Muscle layer of colon (tissue), 2 donors: ENCODE data around the gene SV2C.

Source experiments
- H3K27ac ChIP-seq: one replicate; pipeline ENCODE4 v1.7.0; 2013; ENCODE audit warnings: low read depth, mild to moderate bottlenecking, low read length, moderate library complexity
- H3K27me3 ChIP-seq, 2 donors: one replicate each; pipeline ENCODE4 v1.7.0; 2013; ENCODE audit warnings: low read length in 2 of 2, mild to moderate bottlenecking in 2 of 2; ENCODE audit not compliant: insufficient read depth in 2 of 2, control insufficient read depth in 1 of 2
- H3K36me3 ChIP-seq: one replicate; pipeline ENCODE4 v1.7.0; 2013; ENCODE audit warnings: mild to moderate bottlenecking, low read length; ENCODE audit not compliant: insufficient read depth
- H3K4me1 ChIP-seq: one replicate; pipeline ENCODE4 v1.7.0; 2013; ENCODE audit warnings: mild to moderate bottlenecking, low read length; ENCODE audit not compliant: insufficient read depth
- H3K4me3 ChIP-seq, 2 donors: one replicate each; pipeline ENCODE4 v1.7.0; 2013; ENCODE audit warnings: low read length in 2 of 2, low read depth in 1 of 2, mild to moderate bottlenecking in 1 of 2, moderate library complexity in 1 of 2
- H3K9ac ChIP-seq: one replicate; pipeline ENCODE4 v1.7.0; 2013; ENCODE audit warnings: low read length
- H3K9me3 ChIP-seq: one replicate; pipeline ENCODE4 v1.7.0; 2013; ENCODE audit warnings: mild to moderate bottlenecking, low read length
- donor health status: abdominal sarcoma.
- donor health status: Adenocarcinoma of cecum.

Gene SV2C

DNA sequence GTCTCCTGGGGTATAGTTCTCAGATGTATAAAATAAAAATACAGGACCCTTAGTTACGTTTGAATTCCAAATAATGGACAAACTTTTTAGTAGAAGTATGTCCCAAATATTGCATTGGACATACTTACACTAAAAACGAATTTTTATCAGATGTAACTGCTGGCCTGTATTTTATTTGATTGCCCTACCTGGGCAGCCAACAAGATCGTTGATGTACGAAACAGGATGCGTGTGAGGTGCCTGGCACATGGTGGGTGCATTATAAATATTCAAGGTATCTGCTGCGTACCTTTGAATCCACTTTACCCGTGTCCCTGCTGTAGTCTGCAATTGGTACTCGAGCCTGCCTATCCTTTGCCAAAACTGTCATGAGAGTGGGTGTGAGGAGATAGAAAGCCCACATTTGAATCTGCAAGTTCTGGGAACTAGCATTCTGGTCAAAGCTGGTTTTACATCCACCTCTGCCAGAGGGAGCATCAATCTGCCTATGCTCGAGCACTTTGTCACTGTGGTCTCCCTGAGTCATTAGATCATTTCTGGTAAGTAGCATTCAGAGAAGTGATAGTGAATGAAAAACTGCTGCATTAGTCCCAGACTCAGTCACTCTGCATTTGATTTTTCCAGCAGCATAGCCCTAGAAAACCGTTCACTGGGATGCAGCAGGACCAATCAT lies 186.2 kb downstream of the SV2C start:
- Histone ChIP-seq H3K4me1 (no peaks in the 10 kb centered on the region), H3K27me3 (no peaks in the 10 kb centered on the region), H3K4me3 (no peak overlapping the region), H3K27ac (no peak overlapping the region), H3K9ac (no peak overlapping the region), H3K36me3 (no peaks in the 10 kb centered on the region), H3K9me3 (no peaks in the 10 kb centered on the region)

DNA sequence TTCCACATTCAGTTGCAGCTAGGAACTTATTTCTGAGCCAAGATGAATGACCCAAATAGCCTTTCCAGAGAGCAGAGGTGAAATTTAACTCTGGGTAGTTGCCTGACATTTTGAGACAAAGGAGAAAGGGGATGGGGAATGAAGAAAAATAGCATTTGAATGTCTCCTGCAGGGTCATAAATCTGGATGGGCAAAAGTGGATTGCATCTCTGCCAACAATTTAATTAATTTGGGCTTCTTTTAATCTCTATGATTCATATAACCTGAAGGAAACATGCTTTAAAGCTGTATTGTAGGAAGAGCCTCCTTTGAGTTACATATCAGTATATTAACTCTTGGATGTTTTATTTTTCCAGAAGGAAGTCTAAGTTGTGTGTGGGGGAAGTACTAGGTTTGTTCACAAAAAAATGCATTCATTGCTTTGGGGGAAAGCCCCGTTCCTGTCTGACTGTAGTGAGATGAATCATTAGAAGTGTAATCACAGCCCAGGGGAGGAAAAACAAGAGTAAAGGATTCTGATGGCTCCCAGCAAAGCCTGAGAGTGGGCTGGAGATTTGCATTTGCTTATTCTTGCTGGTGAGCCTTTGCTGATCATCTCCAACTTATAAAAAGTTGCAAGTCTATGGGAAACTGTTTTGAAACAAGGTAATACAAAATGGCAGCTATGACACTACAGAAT lies 186.9 kb downstream of the SV2C start:
- H3K36me3 ChIP-seq, result no peaks in the 10 kb centered on the region
- H3K4me1 ChIP-seq, result no peaks in the 10 kb centered on the region
- H3K27me3 ChIP-seq, result no peaks in the 10 kb centered on the region
- no peak overlapping the region for H3K9ac ChIP-seq
- no peak overlapping the region for H3K4me3 ChIP-seq
- H3K9me3 ChIP-seq, result no peaks in the 10 kb centered on the region
- H3K27ac ChIP-seq, result no peak overlapping the region

DNA sequence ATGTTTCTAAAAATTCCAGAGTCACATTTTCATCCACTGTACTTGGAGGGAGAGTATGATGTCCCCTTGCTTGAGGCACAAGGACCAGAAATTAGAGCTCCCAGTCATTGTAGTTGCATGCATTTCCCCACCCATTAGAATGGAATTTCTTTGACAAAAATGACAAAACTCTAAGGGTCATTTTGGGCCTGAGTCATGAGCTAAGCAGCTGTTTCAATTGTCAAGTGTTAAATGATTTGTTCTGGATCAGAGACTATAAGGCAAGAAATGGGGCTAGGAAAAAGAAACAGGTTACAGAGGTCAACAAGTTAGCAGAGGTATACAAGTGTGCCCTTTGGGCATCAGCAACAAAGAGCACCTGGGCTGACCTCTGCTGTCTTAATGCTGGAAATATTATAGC lies 188.7 kb downstream of the SV2C start:
- Histone ChIP-seq H3K9ac (no peak overlapping the region), H3K4me1 (no peaks in the 10 kb centered on the region), H3K9me3 (no peaks in the 10 kb centered on the region), H3K27ac (no peak overlapping the region), H3K36me3 (no peaks in the 10 kb centered on the region), H3K4me3 (no peak overlapping the region), H3K27me3 (no peaks in the 10 kb centered on the region)

DNA sequence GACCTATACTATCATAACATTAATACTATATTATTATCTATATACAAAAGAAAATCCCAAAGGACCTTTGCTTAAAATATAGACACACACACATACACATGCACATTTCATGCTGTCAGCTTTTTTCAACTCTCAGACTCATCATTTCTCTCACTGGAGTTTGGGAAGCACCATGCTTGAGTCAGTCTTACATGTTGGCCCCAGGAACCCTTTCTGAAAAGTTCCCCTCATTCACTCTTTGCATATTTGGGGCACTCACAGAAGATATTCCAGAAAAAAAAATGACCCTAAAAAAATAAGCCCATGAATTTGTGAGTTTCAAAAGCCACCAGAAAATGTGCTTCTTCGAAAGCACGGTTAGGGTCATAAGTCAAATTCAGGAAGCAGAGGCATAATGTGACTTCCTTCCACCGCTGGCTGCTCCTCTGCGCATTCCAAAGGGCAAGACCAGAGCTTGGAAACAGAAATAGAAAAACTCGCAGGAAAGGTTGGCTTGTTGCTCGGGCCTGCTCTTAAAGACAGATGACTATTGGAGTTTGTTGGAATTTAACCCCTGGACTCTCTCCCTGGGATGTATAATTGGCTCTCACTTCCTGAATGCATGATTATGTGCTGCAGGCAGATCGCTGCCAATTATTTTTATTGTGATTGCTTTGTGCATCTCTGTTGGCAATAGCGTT lies 190.2 kb downstream of the SV2C start:
- H3K9ac ChIP-seq, result no peak overlapping the region
- no peaks in the 10 kb centered on the region for H3K9me3 ChIP-seq
- H3K4me3 ChIP-seq, result no peak overlapping the region
- no peak overlapping the region for H3K27ac ChIP-seq
- H3K27me3 ChIP-seq, result no peaks in the 10 kb centered on the region
- H3K4me1 ChIP-seq, result no peaks in the 10 kb centered on the region
- H3K36me3 ChIP-seq, result no peaks in the 10 kb centered on the region

- no peak overlapping the region for H3K4me3 ChIP-seq
- no peak overlapping the region for H3K27ac ChIP-seq
- no peaks in the 10 kb centered on the region for H3K36me3 ChIP-seq
- H3K4me1 ChIP-seq, result no peaks in the 10 kb centered on the region
- H3K9me3 ChIP-seq, result no peaks in the 10 kb centered on the region
- H3K9ac ChIP-seq, result no peak overlapping the region
- no peaks in the 10 kb centered on the region for H3K27me3 ChIP-seq
These were observed 191.4 kb downstream of the SV2C start for GRCh38 chr5:76274571-76274970.

- no peaks in the 10 kb centered on the region for H3K9me3 ChIP-seq
- H3K27me3 ChIP-seq, result no peaks in the 10 kb centered on the region
- no peaks in the 10 kb centered on the region for H3K36me3 ChIP-seq
- H3K27ac ChIP-seq, result no peak overlapping the region
- no peak overlapping the region for H3K9ac ChIP-seq
- H3K4me1 ChIP-seq, result no peaks in the 10 kb centered on the region
- no peak overlapping the region for H3K4me3 ChIP-seq
These were observed 194.6 kb downstream of the SV2C start for GRCh38 chr5:76277736-76278135.

DNA sequence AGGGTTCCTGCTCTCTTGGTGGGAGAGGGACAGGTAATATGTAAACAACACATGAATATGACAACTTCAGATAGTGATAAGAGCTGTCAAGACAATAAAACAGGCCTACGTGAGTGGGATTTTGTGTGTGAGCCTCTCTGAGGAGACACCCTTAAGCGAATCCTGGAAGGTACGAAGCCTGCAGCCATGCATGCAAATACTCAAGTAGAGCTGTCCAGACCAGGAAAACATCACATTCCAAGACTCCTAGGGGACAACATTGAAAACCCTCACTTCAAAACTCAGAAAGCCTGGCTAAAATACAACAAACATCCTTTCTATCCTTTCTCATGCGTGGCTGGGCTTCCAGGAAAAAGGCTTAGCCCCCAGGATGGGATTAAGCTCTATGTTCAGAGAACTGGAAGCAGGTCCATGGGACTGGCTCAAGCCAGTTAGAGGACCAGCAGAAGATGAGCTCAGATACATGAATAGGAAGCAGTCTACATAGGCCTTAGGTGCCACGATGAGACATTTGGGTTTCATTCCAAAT lies 195.1 kb downstream of the SV2C start:
- H3K27ac ChIP-seq, result no peak overlapping the region
- H3K27me3 ChIP-seq, result no peaks in the 10 kb centered on the region

GRCh38 chr5:76280494-76280893 lies 197.3 kb downstream of the SV2C start:
- Histone ChIP-seq H3K9me3 (no peaks in the 10 kb centered on the region), H3K9ac (no peak overlapping the region), H3K4me3 (no peak overlapping the region), H3K4me1 (no peaks in the 10 kb centered on the region), H3K36me3 (no peaks in the 10 kb centered on the region), H3K27me3 (no peaks in the 10 kb centered on the region), H3K27ac (no peak overlapping the region)

More for the DNA sequence above, 195.1 kb downstream of the SV2C start:
- Histone ChIP-seq H3K4me3 (no peak overlapping the region), H3K9me3 (no peaks in the 10 kb centered on the region), H3K9ac (no peak overlapping the region), H3K4me1 (no peaks in the 10 kb centered on the region), H3K36me3 (no peaks in the 10 kb centered on the region)

DNA sequence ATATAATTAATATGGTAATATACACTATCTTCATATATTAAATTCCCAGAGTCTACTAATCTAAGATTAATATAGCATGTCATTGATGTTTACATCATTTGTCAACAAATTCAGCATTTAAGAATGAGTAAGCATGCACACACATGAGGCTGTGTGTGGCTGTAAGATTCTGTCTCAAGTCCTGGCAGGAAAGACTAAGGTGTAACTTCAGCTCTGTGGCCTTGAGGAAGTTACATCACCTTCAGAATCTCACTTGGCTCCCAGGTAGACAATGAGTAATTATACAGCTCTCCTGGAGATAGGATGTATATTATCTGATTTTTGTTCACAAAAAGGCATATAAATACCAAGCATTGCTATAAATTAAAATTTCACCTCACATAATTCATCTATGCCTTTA lies 200.5 kb downstream of the SV2C start:
- no peak overlapping the region for H3K4me3 ChIP-seq
- H3K4me1 ChIP-seq, result no peaks in the 10 kb centered on the region
- H3K27ac ChIP-seq, result no peak overlapping the region
- H3K9me3 ChIP-seq, result no peaks in the 10 kb centered on the region
- H3K27me3 ChIP-seq, result no peaks in the 10 kb centered on the region
- H3K9ac ChIP-seq, result no peak overlapping the region
- H3K36me3 ChIP-seq, result no peaks in the 10 kb centered on the region

- Histone ChIP-seq H3K4me3 (no peak overlapping the region), H3K27me3 (no peaks in the 10 kb centered on the region), H3K4me1 (no peaks in the 10 kb centered on the region), H3K27ac (no peak overlapping the region), H3K9ac (no peak overlapping the region), H3K36me3 (no peaks in the 10 kb centered on the region), H3K9me3 (no peaks in the 10 kb centered on the region)
These were observed 206.5 kb downstream of the SV2C start for GRCh38 chr5:76289692-76290091.

DNA sequence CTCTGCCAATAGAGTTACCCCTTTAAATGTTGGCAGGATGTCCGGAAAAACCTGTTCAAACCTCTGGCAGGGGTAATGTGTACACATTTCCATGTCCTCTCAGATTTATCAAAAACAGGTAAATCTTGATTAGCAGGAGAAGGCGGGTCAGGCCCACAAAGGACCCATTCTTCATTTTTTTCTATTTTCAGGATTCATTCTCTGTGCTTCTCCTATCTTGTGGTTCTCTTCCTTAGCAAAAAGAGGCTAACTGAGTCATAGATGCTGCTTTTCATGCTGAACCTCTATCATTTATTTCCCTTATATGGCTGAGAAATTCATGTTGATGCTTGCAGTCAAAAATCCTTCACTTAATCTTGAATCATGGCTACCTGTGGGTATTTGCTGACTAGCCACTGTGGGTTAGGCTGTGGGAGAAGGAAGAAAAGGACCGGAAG lies 207.2 kb downstream of the SV2C start:
- Histone ChIP-seq H3K4me1 (no peaks in the 10 kb centered on the region), H3K27ac (no peak overlapping the region), H3K9me3 (no peaks in the 10 kb centered on the region), H3K36me3 (no peaks in the 10 kb centered on the region), H3K4me3 (no peak overlapping the region), H3K9ac (no peak overlapping the region), H3K27me3 (no peaks in the 10 kb centered on the region)
